Neural cell (in vitro differentiated cells): ENCODE results near the gene CCDC33. TPM values are rescaled to one million over a fixed set of nuclear protein-coding genes. Genes with fewer than 3 reads are reported as not detected.

Experiments used
- H2AFZ ChIP-seq: fragments of 200-600, 300-800 bp; sonication (generic), shearing (Covaris generic); 2 replicates; pipeline ENCODE4 v1.6.0; 2014; ENCODE audit warnings: low read depth, mild to moderate bottlenecking, antibody characterized with exemption, low read length, moderate library complexity
- H3F3A ChIP-seq: fragments of 200-600 bp; shearing (Covaris generic); 2 replicates; pipeline ENCODE4 v1.6.1; 2016; ENCODE audit warnings: mild to moderate bottlenecking, moderate library complexity, mixed read lengths, antibody characterized with exemption, low read length; ENCODE audit not compliant: insufficient read depth, poor library complexity, severe bottlenecking
- H3K27ac ChIP-seq: fragments of 200-600, 300-800 bp; sonication (generic), shearing (Covaris generic); 2 replicates; pipeline ENCODE4 v1.5.1; 2014; ENCODE audit warnings: mild to moderate bottlenecking, low read length, moderate library complexity
- H3K27me3 ChIP-seq: fragments of 300-800, 200-600 bp; sonication (generic), shearing (Covaris generic); 2 replicates; pipeline ENCODE4 v1.6.0; 2014; ENCODE audit warnings: mild to moderate bottlenecking, low read depth, low read length, moderate library complexity; ENCODE audit not compliant: insufficient read depth
- H3K36me3 ChIP-seq: fragments of 300-800, 200-600 bp; sonication (generic), shearing (Covaris generic); 2 replicates; pipeline ENCODE4 v1.5.1; 2014; ENCODE audit warnings: mild to moderate bottlenecking, antibody characterized with exemption, low read length, moderate library complexity; ENCODE audit not compliant: insufficient read depth
- H3K4me2 ChIP-seq: fragments of 300-800, 200-600 bp; sonication (generic), shearing (Covaris generic); 2 replicates; pipeline ENCODE4 v1.6.0; 2014; ENCODE audit warnings: mild to moderate bottlenecking, low read length
- H3K4me3 ChIP-seq: fragments of 300-800, 200-600 bp; sonication (generic), shearing (Covaris generic); 2 replicates; pipeline ENCODE4 v1.5.1; 2014; ENCODE audit warnings: mild to moderate bottlenecking, low read length, moderate library complexity
- H3K79me2 ChIP-seq: fragments of 200-600 bp; shearing (Covaris generic); replicated peaks from 2 replicates; pipeline ENCODE4 v1.6.0; 2014; ENCODE audit warnings: mild to moderate bottlenecking, low read length, moderate library complexity; ENCODE audit not compliant: insufficient read depth
- H3K9ac ChIP-seq: fragments of 300-800, 200-600 bp; sonication (generic), shearing (Covaris generic); 2 replicates; pipeline ENCODE4 v1.6.1; 2016; ENCODE audit warnings: mild to moderate bottlenecking, low read length, mixed read lengths
- H3K9me2 ChIP-seq: fragments of 200-600 bp; shearing (Covaris generic); 2 replicates; pipeline ENCODE4 v1.6.1; 2016; ENCODE audit warnings: mild to moderate bottlenecking, low read length, mixed read lengths; ENCODE audit not compliant: insufficient read depth
- H3K9me3 ChIP-seq: fragments of 200-600, 300-800 bp; sonication (generic), shearing (Covaris generic); 2 replicates; pipeline ENCODE4 v1.6.1; 2016; ENCODE audit warnings: mild to moderate bottlenecking, mixed run types, low read length, moderate library complexity, mixed read lengths
- H4K20me1 ChIP-seq: fragments of 200-600 bp; shearing (Covaris generic); 2 replicates; pipeline ENCODE4 v1.6.1; 2016; ENCODE audit warnings: mild to moderate bottlenecking, mixed run types; ENCODE audit not compliant: insufficient read depth
- CTCF ChIP-seq: fragments of 450-650 bp; IDR thresholded peaks from 2 replicates; pipeline ENCODE4 v1.5.1; 2014; ENCODE audit warnings: antibody characterized with exemption, mild to moderate bottlenecking, moderate library complexity; ENCODE audit not compliant: poor library complexity, severe bottlenecking
- EP300 ChIP-seq: fragments of 450-650 bp; conservative IDR thresholded peaks from 2 replicates; pipeline ENCODE4 v1.6.1; 2014; ENCODE audit warnings: antibody characterized with exemption, mild to moderate bottlenecking, moderate library complexity; ENCODE audit not compliant: poor library complexity, severe bottlenecking
- EZH2 ChIP-seq: fragments of 200-600, 300-800 bp; shearing (Covaris generic), sonication (generic); IDR thresholded peaks from 2 replicates; pipeline ENCODE4 v1.6.1; 2014; ENCODE audit warnings: antibody characterized with exemption, low read length, borderline replicate concordance, mild to moderate bottlenecking; ENCODE audit not compliant: insufficient read depth, poor library complexity, severe bottlenecking
- MXI1 ChIP-seq: fragments of 450-650 bp; conservative IDR thresholded peaks from 2 replicates; pipeline ENCODE4 v1.6.1; 2014; ENCODE audit warnings: antibody characterized with exemption, mild to moderate bottlenecking; ENCODE audit not compliant: poor library complexity, severe bottlenecking
- POLR2AphosphoS5 ChIP-seq: IDR thresholded peaks from 2 replicates; pipeline ENCODE4 v1.6.1; 2012
- RAD21 ChIP-seq: fragments of 450-650 bp; conservative IDR thresholded peaks from 2 replicates; pipeline ENCODE4 v1.6.1; 2014; ENCODE audit warnings: antibody characterized with exemption, mild to moderate bottlenecking, moderate library complexity
- REST ChIP-seq: IDR thresholded peaks from 2 replicates; pipeline ENCODE4 v1.6.1; 2012; ENCODE audit warnings: borderline replicate concordance
- SMC3 ChIP-seq: fragments of 450-650 bp; conservative IDR thresholded peaks from 2 replicates; pipeline ENCODE4 v1.6.1; 2014; ENCODE audit warnings: antibody characterized with exemption, mild to moderate bottlenecking, moderate library complexity; ENCODE audit not compliant: poor library complexity
- TAF1 ChIP-seq: IDR thresholded peaks from 2 replicates; pipeline ENCODE4 v1.6.1; 2012; ENCODE audit warnings: low read depth
- polyA plus RNA-seq: library from polyadenylated mRNA; depleted of rRNA; stranded (reverse); fragments of >200 nt; gene quantifications from 2 replicates; pipeline ENCODE4 v1.2.3, GENCODE V29; 2014

The CCDC33 gene
- polyA plus RNA-seq, 1 donor from 2014 or later = 1.4 TPM

DNA sequence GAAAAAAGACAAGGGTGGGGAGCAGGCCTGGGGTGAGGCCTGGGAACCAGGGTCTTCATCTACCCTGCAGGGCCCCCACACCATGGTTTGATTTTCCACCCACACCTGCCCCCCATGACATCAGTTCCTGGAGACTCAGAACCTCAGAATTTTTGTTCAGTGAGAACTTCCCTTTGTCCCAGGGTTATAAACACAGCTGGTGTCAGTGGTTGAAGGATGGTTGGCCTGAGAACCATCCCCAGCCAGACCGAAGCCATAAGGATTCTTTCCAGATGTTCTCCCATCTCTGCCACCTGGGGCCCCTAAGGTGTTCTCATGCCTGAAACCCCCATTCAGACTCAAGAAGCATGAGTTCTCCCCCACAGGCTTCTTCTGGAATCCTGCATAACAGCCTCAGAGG, 16.6 kb downstream of the CCDC33 start:
- Histone ChIP-seq H2AFZ (no peak overlapping the region), H3K4me3 (no peak overlapping the region), H3K36me3 (no peaks in the 10 kb centered on the region), H3K4me2 (no peak overlapping the region), H3F3A (no peaks in the 10 kb centered on the region), H3K27me3 (no peaks in the 10 kb centered on the region), H3K9me3 (no peaks in the 10 kb centered on the region), H3K27ac (no peak overlapping the region), H3K79me2 (no peaks in the 10 kb centered on the region), H4K20me1 (no peaks in the 10 kb centered on the region), H3K9me2 (no peaks in the 10 kb centered on the region), H3K9ac (no peak overlapping the region)
- no peak for TF ChIP-seq TAF1
- no peak for TF ChIP-seq EP300
- no peak for TF ChIP-seq RAD21

GRCh38 chr15:74253211-74253921, 17.2 kb downstream of the CCDC33 start:
- H3K4me2 ChIP-seq = no peak overlapping the region
- H3K27ac ChIP-seq = no peak overlapping the region
- H3K79me2 ChIP-seq = no peaks in the 10 kb centered on the region
- no peaks in the 10 kb centered on the region for H3K36me3 ChIP-seq
- TF ChIP-seq TAF1 (no peak), MXI1 (no peak), CTCF (no peak), RAD21 (no peak), EP300 (no peak), SMC3 (no peak), REST (no peak), EZH2 (no peak), POLR2AphosphoS5 (no peak)
- H4K20me1 ChIP-seq = no peaks in the 10 kb centered on the region
- no peaks in the 10 kb centered on the region for H3K27me3 ChIP-seq
- peak overlapping the region; percentile 9 for H3K9ac ChIP-seq
- H2AFZ ChIP-seq = no peak overlapping the region
- no peaks in the 10 kb centered on the region for H3K9me2 ChIP-seq
- no peaks in the 10 kb centered on the region for H3F3A ChIP-seq
- H3K4me3 ChIP-seq = no peak overlapping the region
- H3K9me3 ChIP-seq = no peaks in the 10 kb centered on the region
